Suprapubic skin (tissue), 3 donors: ENCODE results near the gene LMNTD1.
"Not testable (repeated sequence)": the region's sequence is repeated elsewhere in the genome, so short reads cannot be mapped to it uniquely, and the experiment has no call there.

Experiments
- POLR2A ChIP-seq, 2 donors: fragments of 450-650 bp; IDR thresholded peaks; one replicate each; pipeline ENCODE4 v1.6.1; 2017; ENCODE audit warnings: antibody characterized with exemption in 2 of 2, mild to moderate bottlenecking in 2 of 2, moderate library complexity in 2 of 2
- TF ChIP-seq, protein P1 (sequence below), 2 donors: fragments of 200-600 bp in 1 of 2; fragments of 450-650 bp in 1 of 2; sonication (generic) in 1 of 2; IDR thresholded peaks; one replicate each; pipeline ENCODE4 v1.5.1; 2016 to 2019; ENCODE audit warnings: antibody characterized with exemption in 2 of 2, mild to moderate bottlenecking in 1 of 2, moderate library complexity in 1 of 2

DNA sequence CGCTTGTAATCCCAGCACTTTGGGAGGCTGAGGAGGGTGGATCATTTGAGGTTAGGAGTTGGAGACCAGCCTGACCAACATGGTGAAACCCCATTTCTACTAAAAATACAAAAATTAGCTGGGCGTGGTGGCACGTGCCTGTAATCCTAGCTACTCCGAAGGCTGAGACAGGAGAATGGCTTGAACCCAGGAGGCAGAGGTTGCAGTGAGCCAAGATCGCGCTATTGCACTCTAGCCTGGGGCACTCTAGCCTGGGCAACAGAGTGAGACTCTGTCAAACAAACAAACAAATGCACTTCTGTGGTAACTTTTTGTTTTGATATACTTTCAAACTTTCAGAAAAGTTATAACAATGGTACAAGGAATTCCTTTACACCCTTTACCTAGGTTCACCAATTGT, 126.3 kb downstream of the LMNTD1 start:
- TF ChIP-seq, protein P1, sequence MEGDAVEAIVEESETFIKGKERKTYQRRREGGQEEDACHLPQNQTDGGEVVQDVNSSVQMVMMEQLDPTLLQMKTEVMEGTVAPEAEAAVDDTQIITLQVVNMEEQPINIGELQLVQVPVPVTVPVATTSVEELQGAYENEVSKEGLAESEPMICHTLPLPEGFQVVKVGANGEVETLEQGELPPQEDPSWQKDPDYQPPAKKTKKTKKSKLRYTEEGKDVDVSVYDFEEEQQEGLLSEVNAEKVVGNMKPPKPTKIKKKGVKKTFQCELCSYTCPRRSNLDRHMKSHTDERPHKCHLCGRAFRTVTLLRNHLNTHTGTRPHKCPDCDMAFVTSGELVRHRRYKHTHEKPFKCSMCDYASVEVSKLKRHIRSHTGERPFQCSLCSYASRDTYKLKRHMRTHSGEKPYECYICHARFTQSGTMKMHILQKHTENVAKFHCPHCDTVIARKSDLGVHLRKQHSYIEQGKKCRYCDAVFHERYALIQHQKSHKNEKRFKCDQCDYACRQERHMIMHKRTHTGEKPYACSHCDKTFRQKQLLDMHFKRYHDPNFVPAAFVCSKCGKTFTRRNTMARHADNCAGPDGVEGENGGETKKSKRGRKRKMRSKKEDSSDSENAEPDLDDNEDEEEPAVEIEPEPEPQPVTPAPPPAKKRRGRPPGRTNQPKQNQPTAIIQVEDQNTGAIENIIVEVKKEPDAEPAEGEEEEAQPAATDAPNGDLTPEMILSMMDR (IDR thresholded peaks at IDR 0.05): not testable (repeated sequence)
- TF ChIP-seq POLR2A (IDR thresholded peaks at IDR 0.05): not testable (repeated sequence)
